G401.6 (cell line): ENCODE data around the gene DAZ1.
"Not testable (repeated sequence)": the region's sequence is repeated elsewhere in the genome, so short reads cannot be mapped to it uniquely, and the experiment has no call there.

Experiments
- FAIRE-seq: peaks from 2 replicates; lab custom pipeline; 2012; peaks lifted over from hg19 to GRCh38; lab: Jason Lieb, UNC

The DAZ1 gene

GRCh38 chrY:23198908-23199307, at the start of gene DAZ1:
DAZ1 (minus strand) TSS chrY:23199008; CDS start chrY:23198800, 208 bp downstream.
- not testable (repeated sequence) for FAIRE-seq

- not testable (repeated sequence) for FAIRE-seq
These were observed 20.4 kb upstream of the DAZ1 start, which contains the start of gene DAZ2 for GRCh38 chrY:23219233-23219632. DAZ2 (plus strand) TSS chrY:23219533; CDS start chrY:23219741, 208 bp downstream.

- FAIRE-seq: not testable (repeated sequence)
These were observed 11.9 kb upstream of the DAZ1 start for GRCh38 chrY:23210681-23211080.

- FAIRE-seq: not testable (repeated sequence)
These were observed 11.1 kb upstream of the DAZ1 start for GRCh38 chrY:23209802-23210495.

GRCh38 chrY:23207455-23207854, 8.6 kb upstream of the DAZ1 start:
- not testable (repeated sequence) for FAIRE-seq
